Islet precursor cell (in vitro differentiated cells): ENCODE data around the gene KNG1.

ENCODE experiments used
- DNase-seq: peaks from one replicate; pipeline ENCODE4 v3.0.0-alpha.2; 2018

Gene KNG1

GRCh38 chr3:186779204-186779603, 62.0 kb downstream of the KNG1 start:
- no peak for DNase-seq

- DNase-seq, result no peak
Observed at GRCh38 chr3:186782542-186783057, 65.4 kb downstream of the KNG1 start.

GRCh38 chr3:186783058-186783730, 66.0 kb downstream of the KNG1 start, which contains the start of gene EIF4A2:
Gene EIF4A2 (plus strand): TSS chr3:186783577. CDS start chr3:186783611, 34 bp downstream.
- peak; percentile 90 for DNase-seq

GRCh38 chr3:186783731-186784515, 66.8 kb downstream of the KNG1 start:
- peak; percentile 82 for DNase-seq

- DNase-seq, result no peak
Observed at GRCh38 chr3:186784820-186785494, 67.8 kb downstream of the KNG1 start.

GRCh38 chr3:186785495-186786018, 68.4 kb downstream of the KNG1 start:
- no peak for DNase-seq

GRCh38 chr3:186786922-186787321, 69.8 kb downstream of the KNG1 start:
- no peak for DNase-seq

- no peak for DNase-seq
Observed at GRCh38 chr3:186787642-186788481, 70.7 kb downstream of the KNG1 start.

GRCh38 chr3:186788482-186789370, 71.6 kb downstream of the KNG1 start:
- DNase-seq, result no peak

- DNase-seq, result no peak
Observed at GRCh38 chr3:186789554-186790260, 72.5 kb downstream of the KNG1 start.

- peak; percentile 57 for DNase-seq
Observed at GRCh38 chr3:186790261-186790981, 73.3 kb downstream of the KNG1 start.
